SH-SY5Y (cell line): ENCODE results near the gene MTHFSD.

Experiments used
- GATA2 ChIP-seq: IDR thresholded peaks from 2 replicates; pipeline ENCODE4 v1.6.1; 2011; ENCODE audit warnings: mild to moderate bottlenecking, low read depth, low read length
- GATA3 ChIP-seq: IDR thresholded peaks from 2 replicates; pipeline ENCODE4 v1.6.1; 2011; ENCODE audit warnings: low read depth, mild to moderate bottlenecking, low read length, moderate library complexity

DNA sequence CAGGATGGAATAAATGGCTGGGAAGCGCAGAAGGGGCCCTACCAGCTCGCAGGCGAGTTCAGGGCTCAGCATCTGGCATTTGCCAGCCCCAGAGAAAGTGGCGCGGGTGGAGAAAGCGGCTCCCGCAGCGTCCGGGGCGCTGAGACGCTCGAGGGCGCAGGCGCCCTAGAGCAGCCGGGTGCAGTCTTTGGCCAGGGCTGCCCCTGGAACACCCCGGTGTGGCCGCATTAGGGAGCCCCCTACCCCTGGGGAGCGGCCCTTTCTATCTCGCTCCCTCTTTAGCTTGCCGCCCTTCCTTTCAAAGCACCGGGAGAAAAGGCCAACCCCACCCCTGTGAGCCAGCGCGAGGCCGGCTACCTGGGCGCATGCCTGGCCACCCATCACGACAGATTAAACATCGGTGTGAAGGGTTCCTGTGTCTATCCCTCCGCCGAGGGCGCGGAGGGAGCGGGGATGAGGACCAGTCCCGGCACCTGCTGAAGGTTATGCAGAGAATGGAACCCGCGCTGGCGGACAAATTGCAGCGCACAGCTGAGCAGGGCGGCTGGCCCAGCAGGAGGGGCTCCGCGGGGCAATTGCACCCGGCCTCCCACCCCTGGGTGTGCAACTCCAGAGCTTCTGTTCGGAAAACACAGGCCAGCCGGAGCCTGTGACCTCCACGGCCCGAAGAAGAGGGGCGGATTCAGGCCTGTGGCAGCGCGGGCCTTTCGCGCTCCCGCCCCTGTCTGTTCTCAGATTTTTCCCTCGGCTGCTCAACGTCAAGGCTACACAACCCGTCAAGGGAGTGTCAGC, 60.3 kb downstream of the MTHFSD start:
- no peak for TF ChIP-seq GATA2
- TF ChIP-seq GATA3 = no peak
